Esophagus muscularis mucosa (tissue), 4 donors: ENCODE data around the gene SELENON. TPM values are rescaled to one million over a fixed set of nuclear protein-coding genes. Genes with fewer than 3 reads are reported as not detected.

Experiments used
- DNase-seq: peaks from one replicate; pipeline ENCODE4 v3.0.0-alpha.2; 2017; ENCODE audit errors: extremely low spot score
- H3K27ac ChIP-seq, 4 donors: fragments of 200-600 bp; sonication (generic); replicated peaks in 1 of 4; 1 replicate in 3 of 4; 2 replicates in 1 of 4; pipeline ENCODE4 v1.5.1; 2016 to 2019; ENCODE audit warnings: mild to moderate bottlenecking in 1 of 4
- H3K27me3 ChIP-seq, 4 donors: fragments of 200-600 bp; sonication (generic); one replicate each; pipeline versions ENCODE4 v1.5.1 to v1.6.0; 2016 to 2019
- H3K36me3 ChIP-seq, 4 donors: fragments of 200-600 bp; sonication (generic); one replicate each; pipeline ENCODE4 v1.5.1; 2016 to 2019
- H3K4me1 ChIP-seq, 4 donors: fragments of 200-600 bp; sonication (generic); one replicate each; pipeline ENCODE4 v1.5.1; 2016 to 2019
- H3K4me3 ChIP-seq, 4 donors: fragments of 200-600 bp; sonication (generic); 1 replicate in 2 of 4; 2 replicates in 2 of 4; pipeline ENCODE4 v1.5.1; 2016 to 2019; ENCODE audit warnings: mild to moderate bottlenecking in 4 of 4, moderate library complexity in 1 of 4
- H3K9me3 ChIP-seq, 4 donors: fragments of 200-600 bp; sonication (generic); 1 replicate in 3 of 4; 2 replicates in 1 of 4; pipeline ENCODE4 v1.5.1; 2016 to 2019
- EP300 ChIP-seq: sonication (generic); formaldehyde crosslinking; IDR thresholded peaks from one replicate; pipeline ENCODE4 v1.6.1; 2017; ENCODE audit warnings: antibody characterized with exemption
- POLR2A ChIP-seq: fragments of 450-650 bp; IDR thresholded peaks from one replicate; pipeline ENCODE4 v1.6.1; 2017; ENCODE audit warnings: antibody characterized with exemption, moderate library complexity, mild to moderate bottlenecking, low read depth
- POLR2AphosphoS5 ChIP-seq, 2 donors: sonication (generic); formaldehyde crosslinking; IDR thresholded peaks; one replicate each; pipeline ENCODE4 v1.6.1; 2017; ENCODE audit warnings: antibody characterized with exemption in 2 of 2
- WGBS: methylation state at CpG from one replicate; pipeline ENCODE4 v1.1.5; 2018; 5-methylcytosine and 5-hydroxymethylcytosine counted together
- intact Hi-C: fragments of 100-400 bp; cut with DNase I; formaldehyde crosslinking; loops from one replicate; pipeline ENCODE4 v1.15.1; 2023
- total RNA-seq, 4 donors: library from RNA; depleted of rRNA; stranded (reverse); fragments of >200 nt; gene quantifications; one replicate each; pipeline versions ENCODE4 v1.1.0 to v1.2.1, GENCODE V29; 2016
- TF ChIP-seq, protein P1 (sequence below), 3 experiments: fragments of 200-600 bp in 2 of 3; fragments of 450-650 bp in 1 of 3; sonication (generic) in 2 of 3; IDR thresholded peaks; one replicate each; pipeline ENCODE4 v1.5.1; 2017 to 2019; ENCODE audit warnings: antibody characterized with exemption in 3 of 3, mild to moderate bottlenecking in 2 of 3, moderate library complexity in 1 of 3

SELENON gene
- total RNA-seq, 4 donors from 2014 or later = 35.3 to 75.1 (median 50.5) TPM

DNA sequence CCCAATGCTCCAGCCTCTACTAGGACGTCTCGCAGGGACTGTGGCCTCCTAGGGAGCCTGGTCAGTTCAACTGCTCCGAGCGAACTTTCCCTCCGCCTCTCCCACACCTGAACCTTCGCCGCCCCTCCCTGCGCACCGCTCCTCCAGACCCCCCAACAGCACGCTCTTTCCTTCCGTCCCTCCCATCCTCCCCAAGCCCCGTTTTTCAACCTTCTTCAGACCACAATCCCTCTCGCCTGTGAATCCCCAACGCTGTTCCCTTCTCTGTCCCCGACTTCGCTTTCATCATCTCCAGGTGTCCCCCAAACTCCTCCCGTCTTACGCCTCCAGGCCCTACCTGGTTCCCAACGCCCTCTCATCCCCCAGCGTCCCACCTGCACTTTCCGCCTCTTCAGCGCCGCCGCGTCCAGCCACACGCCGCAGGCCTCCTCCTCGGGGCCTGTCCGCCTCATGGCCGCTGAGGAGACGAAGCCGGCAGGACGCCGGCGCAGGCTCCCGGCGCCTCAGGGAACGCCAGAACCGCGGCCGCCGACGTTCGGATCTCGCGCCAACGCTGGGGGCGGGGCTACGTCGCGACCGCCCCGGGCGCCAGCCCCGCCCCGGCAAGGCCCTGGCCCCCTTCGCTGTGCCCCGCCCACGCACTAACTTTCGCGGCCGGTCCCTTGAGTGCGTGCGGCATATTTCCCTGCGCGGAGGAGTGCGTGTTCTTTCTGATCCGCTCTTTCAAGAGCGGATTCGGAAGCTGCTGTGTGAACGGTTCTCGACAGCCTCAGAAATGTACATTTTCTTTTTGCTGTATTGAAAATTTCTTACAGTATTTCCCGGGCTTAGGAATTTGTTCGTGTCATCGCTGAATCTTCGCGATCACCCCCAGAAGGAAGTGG lies 59.2 kb downstream of the SELENON start, which contains the start of gene AUNIP:
AUNIP (minus strand) TSS at position 552 of the 884 bp plus-strand sequence; CDS start at position 452, 100 bp downstream.
- Histone ChIP-seq H3K36me3 (peaks cover 0 to 17% (median 11%) of the 10 kb centered on the region in 4 donors), H3K4me1 (peaks cover 11 to 20% (median 17%) of the 10 kb centered on the region in 4 donors), H3K27ac (peak within 1 kb of the TSS; percentile 72 to 84 (median 74)), H3K27me3 (no peaks in the 10 kb centered on the region), H3K4me3 (peak within 1 kb of the TSS; percentile 55 to 61 (median 59)), H3K9me3 (no peaks in the 10 kb centered on the region)
- peak; percentile 94 for DNase-seq
- intact Hi-C loops = no loop called here
- TF ChIP-seq EP300 (no peak), POLR2AphosphoS5 (IDR thresholded peaks at IDR 0.05) (peak; percentile 84 to 91)
- WGBS = 1% methylated on average over 76 of the region's 77 CpGs

DNA sequence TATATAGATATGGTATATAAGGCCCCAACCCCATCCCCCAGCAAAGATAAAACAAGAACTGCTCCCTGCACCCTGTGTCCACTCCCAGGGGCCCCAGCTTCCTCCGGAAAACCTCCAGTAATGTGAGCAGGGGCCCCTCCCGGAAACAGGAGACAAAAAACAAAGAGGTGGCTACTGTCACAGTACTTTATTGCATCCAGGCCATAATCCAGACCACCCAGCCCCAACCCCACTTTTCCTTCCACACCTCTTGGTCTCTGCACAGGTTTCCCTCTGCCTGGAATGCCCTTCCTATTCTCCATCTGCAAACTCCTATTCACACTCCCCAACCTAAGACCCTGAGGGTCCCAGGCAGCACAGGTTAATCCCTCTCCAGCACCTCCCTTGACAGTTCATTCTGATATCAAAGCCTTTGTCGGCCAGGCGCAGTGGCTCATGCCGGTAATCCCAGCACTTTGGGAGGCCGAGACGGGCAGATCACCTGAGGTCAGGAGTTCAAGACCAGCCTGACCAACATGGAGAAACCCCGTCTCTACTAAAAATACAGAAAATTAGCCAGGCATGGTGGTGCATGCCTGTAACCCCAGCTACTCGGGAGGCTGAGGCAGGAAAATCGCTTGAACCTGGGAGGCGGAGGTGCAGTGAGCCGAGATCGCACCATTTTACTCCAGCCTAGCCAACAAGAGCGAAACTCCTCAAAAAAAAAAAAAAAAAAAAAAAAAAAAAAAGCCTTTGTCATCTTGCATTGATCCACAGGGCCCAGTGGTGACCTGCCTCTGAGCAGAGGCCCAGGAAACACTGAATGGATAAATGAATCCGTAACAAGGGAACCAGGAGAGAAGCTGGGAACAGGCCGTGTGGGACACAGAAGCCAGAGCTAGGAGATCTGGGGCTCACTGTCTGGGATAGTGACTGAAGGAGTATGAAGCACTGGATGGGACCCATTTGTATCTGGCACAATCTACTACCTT lies 61.6 kb downstream of the SELENON start:
- H3K4me3 ChIP-seq = no peak overlapping the region
- no peak for DNase-seq
- H3K4me1 ChIP-seq = peaks cover 11 to 20% (median 17%) of the 10 kb centered on the region in 4 donors
- TF ChIP-seq, protein P1, sequence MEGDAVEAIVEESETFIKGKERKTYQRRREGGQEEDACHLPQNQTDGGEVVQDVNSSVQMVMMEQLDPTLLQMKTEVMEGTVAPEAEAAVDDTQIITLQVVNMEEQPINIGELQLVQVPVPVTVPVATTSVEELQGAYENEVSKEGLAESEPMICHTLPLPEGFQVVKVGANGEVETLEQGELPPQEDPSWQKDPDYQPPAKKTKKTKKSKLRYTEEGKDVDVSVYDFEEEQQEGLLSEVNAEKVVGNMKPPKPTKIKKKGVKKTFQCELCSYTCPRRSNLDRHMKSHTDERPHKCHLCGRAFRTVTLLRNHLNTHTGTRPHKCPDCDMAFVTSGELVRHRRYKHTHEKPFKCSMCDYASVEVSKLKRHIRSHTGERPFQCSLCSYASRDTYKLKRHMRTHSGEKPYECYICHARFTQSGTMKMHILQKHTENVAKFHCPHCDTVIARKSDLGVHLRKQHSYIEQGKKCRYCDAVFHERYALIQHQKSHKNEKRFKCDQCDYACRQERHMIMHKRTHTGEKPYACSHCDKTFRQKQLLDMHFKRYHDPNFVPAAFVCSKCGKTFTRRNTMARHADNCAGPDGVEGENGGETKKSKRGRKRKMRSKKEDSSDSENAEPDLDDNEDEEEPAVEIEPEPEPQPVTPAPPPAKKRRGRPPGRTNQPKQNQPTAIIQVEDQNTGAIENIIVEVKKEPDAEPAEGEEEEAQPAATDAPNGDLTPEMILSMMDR (IDR thresholded peaks at IDR 0.05) = no peak
- no peak for TF ChIP-seq POLR2AphosphoS5 (IDR thresholded peaks at IDR 0.05)
- no peak for TF ChIP-seq EP300
- intact Hi-C loops = no loop called here
- peaks cover 0 to 17% (median 11%) of the 10 kb centered on the region in 4 donors for H3K36me3 ChIP-seq
- no peaks in the 10 kb centered on the region for H3K9me3 ChIP-seq
- H3K27ac ChIP-seq = peak overlapping the region in 1 of 4 donors; percentile 14
- WGBS = 69% methylated on average over 16 of the region's 16 CpGs
- no peaks in the 10 kb centered on the region for H3K27me3 ChIP-seq

DNA sequence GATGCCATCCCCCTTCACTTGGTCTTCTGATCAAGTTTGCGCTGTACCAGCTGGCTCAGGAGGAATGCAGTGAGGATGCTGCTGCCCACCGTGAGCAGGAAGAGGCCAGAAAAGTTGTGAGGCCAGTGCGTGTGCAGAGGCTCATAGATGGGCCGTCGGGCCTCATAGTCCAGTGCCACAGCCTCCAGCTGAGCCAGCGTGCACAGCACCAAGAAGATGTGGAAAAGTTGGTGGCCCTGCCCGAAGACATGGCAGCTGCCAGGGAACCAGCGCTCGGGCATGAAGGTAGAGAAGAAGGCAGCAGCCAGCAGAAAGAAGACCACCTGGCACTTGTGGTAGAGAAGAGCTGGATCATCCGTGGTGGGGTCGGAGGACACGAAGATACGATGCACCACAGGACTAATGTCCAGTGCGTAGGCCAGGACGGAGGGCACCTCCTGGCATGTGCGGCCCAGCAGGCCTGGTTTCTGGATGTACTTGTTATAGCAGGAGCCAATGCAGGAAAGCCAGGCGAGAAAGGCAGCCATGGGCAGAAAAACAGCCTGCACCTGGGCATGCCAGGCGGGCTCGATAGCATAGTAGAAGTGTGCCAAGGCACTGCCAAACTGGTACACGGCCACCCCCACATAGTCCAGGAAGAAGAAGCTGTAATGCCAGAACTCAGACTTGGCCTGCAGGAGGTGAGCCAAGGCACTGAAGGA lies 62.9 kb downstream of the SELENON start:
- intact Hi-C loops = no loop called here
- Histone ChIP-seq H3K4me1 (peaks cover 11 to 20% (median 17%) of the 10 kb centered on the region in 4 donors), H3K9me3 (no peaks in the 10 kb centered on the region), H3K4me3 (no peak overlapping the region), H3K36me3 (peaks cover 0 to 17% (median 13%) of the 10 kb centered on the region in 4 donors), H3K27me3 (no peaks in the 10 kb centered on the region), H3K27ac (no peak overlapping the region)
- WGBS = 91% methylated on average over 20 of the region's 20 CpGs
- DNase-seq = no peak
- TF ChIP-seq POLR2AphosphoS5 (IDR thresholded peaks at IDR 0.05) (no peak), POLR2A (no peak), EP300 (no peak)
- TF ChIP-seq, protein P1 (IDR thresholded peaks at IDR 0.05) = no peak

DNA sequence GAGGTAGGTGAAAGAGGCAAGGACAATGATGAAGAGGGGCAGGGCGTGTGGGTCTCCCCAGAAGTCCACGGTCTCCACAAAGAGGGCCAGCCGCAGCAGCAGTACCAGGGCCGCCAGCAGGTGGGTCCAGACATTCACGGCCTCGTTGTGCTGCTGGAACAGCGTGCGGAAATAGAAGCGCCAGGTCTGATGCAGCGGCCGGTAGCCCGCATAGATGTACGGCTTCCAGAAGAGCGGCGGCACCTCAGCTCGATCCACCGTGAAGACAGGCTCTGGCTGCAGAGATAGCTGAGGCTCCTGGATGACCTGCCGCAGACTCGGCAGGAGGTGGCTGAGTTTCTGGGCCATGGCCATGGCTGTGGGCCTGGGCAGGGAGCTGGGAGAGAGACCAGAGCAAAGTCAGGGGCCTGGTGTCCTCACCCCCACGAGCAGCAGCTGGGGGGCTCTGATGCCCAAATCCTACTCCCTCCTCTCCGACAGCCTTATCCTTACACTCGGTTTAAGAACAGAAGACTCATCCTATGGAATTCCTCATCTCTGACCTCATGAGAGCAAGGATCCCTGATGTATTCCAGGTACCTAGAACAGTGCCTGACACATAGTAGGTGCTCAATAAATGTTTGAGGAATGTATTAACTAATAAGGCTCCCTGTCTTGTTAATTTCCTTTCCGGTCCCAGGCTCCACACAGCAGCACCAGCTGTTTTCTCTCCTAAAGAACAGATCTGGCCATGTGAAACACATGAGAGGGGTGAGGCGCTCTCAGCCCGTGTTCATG lies 63.7 kb downstream of the SELENON start:
- TF ChIP-seq EP300 (no peak), POLR2A (no peak)
- intact Hi-C loops = no loop called here
- H3K36me3 ChIP-seq = peaks cover 0 to 20% (median 13%) of the 10 kb centered on the region in 4 donors
- no peaks in the 10 kb centered on the region for H3K27me3 ChIP-seq
- 92% methylated on average over 23 of the region's 25 CpGs for WGBS
- H3K9me3 ChIP-seq = no peaks in the 10 kb centered on the region
- no peak overlapping the region for H3K27ac ChIP-seq
- DNase-seq = no peak
- H3K4me3 ChIP-seq = no peak overlapping the region
- peaks cover 8 to 17% (median 14%) of the 10 kb centered on the region in 4 donors for H3K4me1 ChIP-seq
